Esophagus squamous epithelium (tissue), 4 donors: ENCODE measurements around the gene PAX8.

ENCODE experiments used
- POLR2A ChIP-seq, 4 donors: fragments of 450-650 bp; IDR thresholded peaks; one replicate each; pipeline ENCODE4 v1.6.1; 2017; ENCODE audit warnings: antibody characterized with exemption in 4 of 4, mild to moderate bottlenecking in 4 of 4, moderate library complexity in 3 of 4
- TF ChIP-seq, protein P1 (sequence below), 6 experiments: fragments of 450-650 bp in 4 of 6; fragments of 200-600 bp in 2 of 6; sonication (generic) in 2 of 6; IDR thresholded peaks; one replicate each; pipeline ENCODE4 v1.5.1; 2016 to 2019; ENCODE audit warnings: antibody characterized with exemption in 6 of 6, mild to moderate bottlenecking in 4 of 6, moderate library complexity in 4 of 6

DNA sequence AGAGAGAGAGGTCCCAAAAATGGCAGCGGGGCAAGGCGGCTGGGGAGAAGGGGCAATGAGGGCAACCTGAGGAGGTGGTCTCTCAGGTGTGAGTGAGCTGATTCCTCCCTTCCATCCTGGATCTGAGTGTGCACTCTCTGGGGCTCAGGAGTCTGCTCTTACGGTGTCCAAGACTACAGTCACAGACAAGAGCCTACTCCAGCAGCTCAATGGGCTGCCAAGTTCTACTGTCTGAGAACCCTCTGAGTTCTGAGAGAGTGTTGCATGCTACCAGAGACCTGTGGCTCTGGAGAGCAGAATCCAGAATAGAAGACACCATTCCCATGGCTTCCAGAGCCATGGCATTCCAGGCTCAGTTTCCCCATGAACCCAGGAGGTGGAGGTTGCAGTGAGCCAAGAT lies 7.1 kb upstream of the PAX8 start:
- TF ChIP-seq, protein P1, sequence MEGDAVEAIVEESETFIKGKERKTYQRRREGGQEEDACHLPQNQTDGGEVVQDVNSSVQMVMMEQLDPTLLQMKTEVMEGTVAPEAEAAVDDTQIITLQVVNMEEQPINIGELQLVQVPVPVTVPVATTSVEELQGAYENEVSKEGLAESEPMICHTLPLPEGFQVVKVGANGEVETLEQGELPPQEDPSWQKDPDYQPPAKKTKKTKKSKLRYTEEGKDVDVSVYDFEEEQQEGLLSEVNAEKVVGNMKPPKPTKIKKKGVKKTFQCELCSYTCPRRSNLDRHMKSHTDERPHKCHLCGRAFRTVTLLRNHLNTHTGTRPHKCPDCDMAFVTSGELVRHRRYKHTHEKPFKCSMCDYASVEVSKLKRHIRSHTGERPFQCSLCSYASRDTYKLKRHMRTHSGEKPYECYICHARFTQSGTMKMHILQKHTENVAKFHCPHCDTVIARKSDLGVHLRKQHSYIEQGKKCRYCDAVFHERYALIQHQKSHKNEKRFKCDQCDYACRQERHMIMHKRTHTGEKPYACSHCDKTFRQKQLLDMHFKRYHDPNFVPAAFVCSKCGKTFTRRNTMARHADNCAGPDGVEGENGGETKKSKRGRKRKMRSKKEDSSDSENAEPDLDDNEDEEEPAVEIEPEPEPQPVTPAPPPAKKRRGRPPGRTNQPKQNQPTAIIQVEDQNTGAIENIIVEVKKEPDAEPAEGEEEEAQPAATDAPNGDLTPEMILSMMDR (IDR thresholded peaks at IDR 0.05), result no peak
- TF ChIP-seq POLR2A (IDR thresholded peaks at IDR 0.05), result no peak
